H1 (cell line): ENCODE results near the gene SLC35B1. TPM values are rescaled to one million over a fixed set of nuclear protein-coding genes. Genes with fewer than 3 reads are reported as not detected.

Experiments used
- CTCF ChIA-PET: fragments of 300-600 bp; sonication (Branson Sonifier 250); formaldehyde crosslinking; loops from one replicate; lab custom pipeline; 2021; ENCODE audit not compliant: partially characterized antibody; lab: Charles Lee
- POLR2A ChIA-PET: fragments of 300-600 bp; sonication (Branson Sonifier 250); formaldehyde crosslinking; loops from one replicate; lab custom pipeline; 2021; ENCODE audit warnings: inconsistent platforms; ENCODE audit not compliant: partially characterized antibody; lab: Charles Lee
- DNase-seq, 2 experiments: peaks; one replicate each; pipeline versions ENCODE4 v3.0.0 to v3.0.0-alpha.2; 2010 to 2022; ENCODE audit warnings: low spot score in 2 of 2, low read depth in 1 of 2, mixed read lengths in 1 of 2
- FAIRE-seq: peaks from 2 replicates; lab custom pipeline; 2011; peaks lifted over from hg19 to GRCh38; lab: Jason Lieb, UNC
- H2AFZ ChIP-seq: 2 replicates; pipeline ENCODE4 v1.8.1; 2012; ENCODE audit warnings: low read length, inconsistent platforms
- H2AK5ac ChIP-seq: 2 replicates; pipeline ENCODE4 v1.6.1; 2013; ENCODE audit warnings: low read depth, low read length
- H2BK120ac ChIP-seq: replicated peaks from 2 replicates; pipeline ENCODE3; 2013; ENCODE audit warnings: low read depth, low read length, inconsistent platforms
- H2BK12ac ChIP-seq: 2 replicates; pipeline ENCODE4 v1.6.1; 2013; ENCODE audit warnings: low read depth, low read length
- H2BK15ac ChIP-seq: 2 replicates; pipeline ENCODE4 v1.6.1; 2013; ENCODE audit warnings: low read length
- H2BK20ac ChIP-seq: 2 replicates; pipeline ENCODE4 v1.6.1; 2013; ENCODE audit warnings: low read length
- H2BK5ac ChIP-seq: 2 replicates; pipeline ENCODE4 v1.6.1; 2013; ENCODE audit warnings: low read depth, low read length
- H3K14ac ChIP-seq: 2 replicates; pipeline ENCODE4 v1.6.1; 2013; ENCODE audit warnings: inconsistent platforms; ENCODE audit not compliant: insufficient read length
- H3K18ac ChIP-seq: 2 replicates; pipeline ENCODE4 v1.6.1; 2013; ENCODE audit warnings: low read length; ENCODE audit errors: extremely low read depth
- H3K23ac ChIP-seq: 2 replicates; pipeline ENCODE4 v1.6.1; 2013; ENCODE audit warnings: inconsistent platforms; ENCODE audit not compliant: insufficient read length
- H3K23me2 ChIP-seq: 2 replicates; pipeline ENCODE4 v1.6.1; 2013; ENCODE audit warnings: low read depth, low read length
- H3K27ac ChIP-seq: 2 replicates; pipeline ENCODE4 v1.6.1; 2011; ENCODE audit warnings: low read depth, low read length, inconsistent platforms
- H3K27me3 ChIP-seq, 4 experiments: replicated peaks in 1 of 4; 1 replicate in 1 of 4; 2 replicates in 3 of 4; pipeline versions ENCODE4 v1.6.1 to v1.8.1; 2011 to 2013; ENCODE audit warnings: low read length in 3 of 4, mild to moderate bottlenecking in 3 of 4, inconsistent platforms in 2 of 4, mixed read lengths in 2 of 4, moderate library complexity in 1 of 4; ENCODE audit not compliant: control insufficient read depth in 3 of 4, insufficient read depth in 3 of 4; ENCODE audit errors: extremely low read depth in 1 of 4
- H3K36me3 ChIP-seq, 4 experiments: 2 replicates each; pipeline versions ENCODE4 v1.6.1 to v1.8.1; 2011 to 2013; ENCODE audit warnings: mild to moderate bottlenecking in 4 of 4, low read length in 3 of 4, moderate library complexity in 2 of 4, control low read depth in 1 of 4, inconsistent platforms in 1 of 4; ENCODE audit not compliant: insufficient read depth in 4 of 4, control insufficient read depth in 2 of 4
- H3K4ac ChIP-seq: replicated peaks from 2 replicates; pipeline ENCODE3; 2013; ENCODE audit warnings: low read length, low read depth, mixed read lengths, inconsistent platforms; ENCODE audit not compliant: insufficient read length
- H3K4me1 ChIP-seq, 4 experiments: replicated peaks in 1 of 4; 1 replicate in 1 of 4; 2 replicates in 3 of 4; pipeline versions ENCODE4 v1.6.1 to v1.8.1; 2011 to 2013; ENCODE audit warnings: low read length in 3 of 4, inconsistent platforms in 2 of 4, mixed read lengths in 1 of 4; ENCODE audit not compliant: insufficient read depth in 4 of 4, control insufficient read depth in 3 of 4
- H3K4me2 ChIP-seq, 2 experiments: 2 replicates each; pipeline versions ENCODE4 v1.6.1 to v1.8.1; 2011 to 2013; ENCODE audit warnings: low read depth in 2 of 2, low read length in 2 of 2, control low read depth in 1 of 2, inconsistent platforms in 1 of 2, mild to moderate bottlenecking in 1 of 2; ENCODE audit not compliant: insufficient read depth in 1 of 2
- H3K4me3 ChIP-seq, 4 experiments: fragments of 200-600, 300-600 bp in 1 of 4; sonication (generic), shearing (Covaris generic), sonication (Bioruptor Twin) in 1 of 4; 2 replicates each; pipeline versions ENCODE4 v1.5.1 to v1.8.1; 2011 to 2016; ENCODE audit warnings: low read length in 4 of 4, low read depth in 3 of 4, control low read depth in 2 of 4, inconsistent platforms in 2 of 4, mild to moderate bottlenecking in 2 of 4, mixed read lengths in 1 of 4, moderate library complexity in 1 of 4; ENCODE audit not compliant: insufficient read depth in 2 of 4; ENCODE audit errors: extremely low read depth in 1 of 4
- H3K56ac ChIP-seq: replicated peaks from 2 replicates; pipeline ENCODE3; 2013; ENCODE audit warnings: low read depth, mild to moderate bottlenecking, mixed read lengths, low read length, inconsistent platforms; ENCODE audit not compliant: insufficient read length
- H3K79me1 ChIP-seq: 2 replicates; pipeline ENCODE4 v1.6.1; 2013; ENCODE audit warnings: low read depth, low read length, control low read depth
- H3K79me2 ChIP-seq, 2 experiments: 2 replicates each; pipeline versions ENCODE4 v1.6.1 to v1.8.1; 2012 to 2013; ENCODE audit warnings: low read length in 2 of 2, mild to moderate bottlenecking in 2 of 2, inconsistent platforms in 1 of 2; ENCODE audit not compliant: insufficient read depth in 2 of 2, control insufficient read depth in 1 of 2
- H3K9ac ChIP-seq, 4 experiments: replicated peaks in 1 of 4; 1 replicate in 1 of 4; 2 replicates in 3 of 4; pipeline versions ENCODE4 v1.6.1 to v1.8.1; 2011 to 2013; ENCODE audit warnings: low read depth in 3 of 4, low read length in 3 of 4, control low read depth in 2 of 4, mild to moderate bottlenecking in 2 of 4, moderate library complexity in 2 of 4, inconsistent platforms in 1 of 4; ENCODE audit errors: extremely low read depth in 1 of 4
- H3K9me3 ChIP-seq, 2 experiments: 2 replicates each; pipeline versions ENCODE4 v1.6.1 to v1.8.1; 2012 to 2013; ENCODE audit warnings: mild to moderate bottlenecking in 2 of 2, moderate library complexity in 2 of 2, control low read depth in 1 of 2, inconsistent platforms in 1 of 2, low read depth in 1 of 2, low read length in 1 of 2, mixed read lengths in 1 of 2; ENCODE audit not compliant: insufficient read depth in 2 of 2
- H4K20me1 ChIP-seq, 2 experiments: replicated peaks in 1 of 2; 2 replicates each; pipeline versions ENCODE3 to v1.8.1; 2011 to 2013; ENCODE audit warnings: inconsistent platforms in 2 of 2, low read length in 2 of 2, mild to moderate bottlenecking in 1 of 2; ENCODE audit not compliant: insufficient read depth in 2 of 2, control insufficient read depth in 1 of 2
- H4K5ac ChIP-seq: 2 replicates; pipeline ENCODE4 v1.6.1; 2013; ENCODE audit warnings: low read length, low read depth, mixed read lengths, inconsistent platforms; ENCODE audit not compliant: insufficient read length
- H4K8ac ChIP-seq: 2 replicates; pipeline ENCODE4 v1.8.0; 2013; ENCODE audit warnings: mild to moderate bottlenecking, moderate library complexity, low read length, inconsistent platforms; ENCODE audit not compliant: insufficient read depth; ENCODE audit errors: extremely low read depth
- H4K91ac ChIP-seq: replicated peaks from 2 replicates; pipeline ENCODE3; 2013; ENCODE audit warnings: low read length, mixed read lengths, inconsistent platforms; ENCODE audit not compliant: insufficient read length
- GABPA ChIP-seq: IDR thresholded peaks from 2 replicates; pipeline ENCODE4 v1.6.1; 2011; ENCODE audit warnings: mild to moderate bottlenecking, low read length, moderate library complexity, borderline replicate concordance; ENCODE audit not compliant: insufficient read depth
- JUN ChIP-seq: IDR thresholded peaks from 2 replicates; pipeline ENCODE4 v1.6.1; 2011; ENCODE audit warnings: low read depth, mild to moderate bottlenecking, improper control_type of control experiment, low read length
- KDM4A ChIP-seq: IDR thresholded peaks from one replicate; pipeline ENCODE4 v1.7.1; 2012; ENCODE audit warnings: low read depth, mild to moderate bottlenecking, moderate library complexity, low read length, inconsistent platforms; ENCODE audit not compliant: severe bottlenecking
- TCF12 ChIP-seq: IDR thresholded peaks from 2 replicates; pipeline ENCODE4 v1.6.1; 2011; ENCODE audit warnings: low read depth, mild to moderate bottlenecking, low read length
- WGBS, 2 experiments: shearing (Covaris generic) in 1 of 2; methylation state at CpG; one replicate each; pipeline versions ENCODE4 v1.1.6 to v1.1.7; 2013 to 2015; ENCODE audit warnings: low lambda C conversion rate in 2 of 2, mixed read lengths in 2 of 2, inconsistent platforms in 1 of 2, low coverage in 1 of 2, missing lambda C conversion rate in 1 of 2; ENCODE audit not compliant: insufficient replicate concordance in 2 of 2, insufficient coverage in 1 of 2, insufficient read length in 1 of 2; ENCODE audit errors: extremely low coverage in 1 of 2, missing lambda C conversion rate in 1 of 2; 5-methylcytosine and 5-hydroxymethylcytosine counted together
- polyA plus RNA-seq, 7 experiments: library from polyadenylated mRNA; depleted of rRNA in 3 of 7; stranded (reverse) in 5 of 7; unstranded in 2 of 7; fragments of >200 nt in 5 of 7; fragments of 200-250 nt in 2 of 7; gene quantifications; 1 replicate in 5 of 7; 2 replicates in 1 of 7; 4 replicates in 1 of 7; pipeline versions ENCODE4 v1.2.1 to v1.2.3, GENCODE V29; 2011 to 2013; ENCODE audit warnings: missing spikeins in 2 of 7, mixed read lengths in 2 of 7
- total RNA-seq: library from RNA; stranded (reverse); fragmentation: NEBNext Ultra II Directional; extraction: Animal tissue kit (Norgen Biotek cat#: 25700); gene quantifications from 2 replicates; pipeline ENCODE4 v1.2.1, GENCODE V29; 2021

SLC35B1 gene
- total and polyA plus RNA-seq, 2 of the 8 experiments (the other 6 are each of a cell fraction or from before 2014, with no cell fraction given): 56.5 to 87.7 TPM

DNA sequence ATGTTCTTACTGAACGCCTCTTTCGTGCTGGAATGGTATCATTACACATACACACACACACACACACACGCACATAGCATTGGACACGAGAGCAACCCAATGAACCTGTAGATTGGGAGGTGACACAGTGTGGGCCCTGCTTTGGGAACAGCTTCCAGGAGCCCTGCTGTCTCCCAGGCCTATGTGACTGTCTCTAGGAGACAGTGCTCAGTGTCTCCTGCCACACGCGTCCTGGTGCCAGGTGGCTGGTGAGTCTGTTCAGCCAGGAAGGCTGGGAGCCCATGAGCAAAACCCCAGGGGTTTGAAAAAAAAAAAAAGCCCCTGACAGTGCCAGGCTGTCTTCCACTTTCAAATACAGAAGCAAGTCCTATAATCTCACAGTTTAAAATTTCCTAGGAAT lies 27.4 kb downstream of the SLC35B1 start:
- FAIRE-seq: no peak
- CTCF ChIA-PET: interaction anchor here (1.0 to 3.3 kb wide), 2 partner anchors 16 to 245 kb away, joined by 3 to 13 read pairs; no protein-coding TSS in a partner anchor
- Histone ChIP-seq H4K20me1 (no peaks in the 10 kb centered on the region), H3K14ac (no peak overlapping the region), H3K56ac (no peak overlapping the region), H4K91ac (no peak overlapping the region), H2BK12ac (no peak overlapping the region), H2BK120ac (no peak overlapping the region), H3K23me2 (peaks cover 5% of the 10 kb centered on the region; the same call in 1 of the 2 replicates), H3K23ac (no peak overlapping the region), H3K9me3 (no peaks in the 10 kb centered on the region; a peak in 2 of 4 replicates), H2BK20ac (no peak overlapping the region), H2BK15ac (no peak overlapping the region), H3K4me2 (no peak overlapping the region), H2BK5ac (no peak overlapping the region), H4K5ac (no peak overlapping the region), H3K9ac (no peak overlapping the region), H2AK5ac (no peak overlapping the region), H3K27me3 (peaks cover 0 to 2% (median 0%) of the 10 kb centered on the region in 4 experiments; a peak in 2 of 7 replicates), H3K79me1 (peaks cover 3% of the 10 kb centered on the region; the same call in 1 of the 2 replicates), H3K4me3 (no peak overlapping the region), H2AFZ (no peak overlapping the region), H3K27ac (no peak overlapping the region), H3K18ac (no peak overlapping the region), H3K4me1 (no peaks in the 10 kb centered on the region; a peak in 1 of 7 replicates), H3K79me2 (peaks cover 6 to 20% of the 10 kb centered on the region in 2 experiments)
- POLR2A ChIA-PET: interaction anchor here (0.6 to 0.8 kb wide), 2 partner anchors 16 to 445 kb away, joined by 3 read pairs; no protein-coding TSS in a partner anchor
- DNase-seq: no peak
- WGBS, 2 experiments: 84% methylated on average over 6 of the region's 6 CpGs; no CpG with 5 or more reads in 1 of the 2 experiments
- TF ChIP-seq KDM4A (no peak), GABPA (no peak), TCF12 (no peak), JUN (no peak)
- TF ChIP-seq, all 59 proteins: peak for 0
- Histone ChIP-seq H4K8ac (no peak overlapping the region), H3K4ac (no peak overlapping the region), H3K36me3 (no peaks in the 10 kb centered on the region; a peak in 1 of 8 replicates)
